GM18907 (cell line): ENCODE data around the gene TSPAN11.
"Not testable (repeated sequence)": the region's sequence is repeated elsewhere in the genome, so short reads cannot be mapped to it uniquely, and the experiment has no call there.

Experiments
- ATAC-seq: cut with Tn5 transposase; IDR thresholded peaks from one replicate; pipeline ENCODE4 v1.9.1; 2021; ENCODE audit warnings: mild to moderate bottlenecking, moderate library complexity; ENCODE audit not compliant: unreplicated experiment

The TSPAN11 gene

GRCh38 chr12:31017535-31017934 lies 91.0 kb downstream of the TSPAN11 start:
- no peak for ATAC-seq

- ATAC-seq, result no peak
These were observed 91.7 kb downstream of the TSPAN11 start for GRCh38 chr12:31018106-31018789.

GRCh38 chr12:31018790-31019505 lies 92.4 kb downstream of the TSPAN11 start:
- no peak for ATAC-seq

- ATAC-seq, result no peak
These were observed 93.0 kb downstream of the TSPAN11 start for GRCh38 chr12:31019561-31019960.

- no peak for ATAC-seq
These were observed 93.4 kb downstream of the TSPAN11 start for GRCh38 chr12:31019976-31020375.

GRCh38 chr12:31020385-31021166 lies 94.0 kb downstream of the TSPAN11 start:
- ATAC-seq, result no peak

- ATAC-seq, result no peak
These were observed 94.6 kb downstream of the TSPAN11 start for GRCh38 chr12:31021181-31021580.

GRCh38 chr12:31021809-31022494 lies 95.4 kb downstream of the TSPAN11 start:
- ATAC-seq, result no peak

GRCh38 chr12:31023271-31023724 lies 96.8 kb downstream of the TSPAN11 start:
- no peak for ATAC-seq

- no peak for ATAC-seq
These were observed 99.7 kb downstream of the TSPAN11 start for GRCh38 chr12:31026202-31026601.

GRCh38 chr12:31027006-31027405 lies 100.5 kb downstream of the TSPAN11 start:
- ATAC-seq, result not testable (repeated sequence)

GRCh38 chr12:31029468-31029867 lies 102.9 kb downstream of the TSPAN11 start:
- ATAC-seq, result no peak

GRCh38 chr12:31029916-31030562 lies 103.5 kb downstream of the TSPAN11 start:
- no peak for ATAC-seq

- ATAC-seq, result no peak
These were observed 105.4 kb downstream of the TSPAN11 start for GRCh38 chr12:31031951-31032335.

- no peak for ATAC-seq
These were observed 106.6 kb downstream of the TSPAN11 start for GRCh38 chr12:31033146-31033545.

GRCh38 chr12:31033681-31034080 lies 107.1 kb downstream of the TSPAN11 start:
- ATAC-seq, result no peak

GRCh38 chr12:31034372-31034771 lies 107.8 kb downstream of the TSPAN11 start:
- no peak for ATAC-seq

- ATAC-seq, result no peak
These were observed 108.7 kb downstream of the TSPAN11 start for GRCh38 chr12:31035226-31035625.

- no peak for ATAC-seq
These were observed 109.6 kb downstream of the TSPAN11 start for GRCh38 chr12:31035967-31036665.

GRCh38 chr12:31037028-31037427 lies 110.5 kb downstream of the TSPAN11 start:
- no peak for ATAC-seq
